Measurements from ENCODE around the gene CILP2. TPM values are rescaled to one million over a fixed set of nuclear protein-coding genes. Genes with fewer than 3 reads are reported as not detected.

The CILP2 gene
- total and polyA plus RNA-seq, 4 donors: 0.08 to 0.42 (median 0.09) TPM; not detected in 1

GRCh38 chr19:19552798-19553197 lies 14.7 kb downstream of the CILP2 start:
- no peaks in the 10 kb centered on the region for H3K4me1 ChIP-seq (ENCODE audit: control insufficient read depth in 4 of 4, insufficient read depth in 4 of 4, low read length in 3 of 4)
- H3K27ac ChIP-seq (ENCODE audit: low read depth in 1 of 2, low read length in 2 of 2): no peak overlapping the region
- no peak overlapping the region for H3K4me3 ChIP-seq (ENCODE audit: low read depth in 1 of 3, low read length in 3 of 3)
- H3K36me3 ChIP-seq (ENCODE audit: control insufficient read depth in 4 of 4, insufficient read depth in 3 of 4, low read depth in 1 of 4, low read length in 3 of 4): no peaks in the 10 kb centered on the region
- H3K27me3 ChIP-seq (ENCODE audit: control insufficient read depth in 4 of 4, insufficient read depth in 4 of 4, low read length in 3 of 4): peaks cover 0 to 5% (median 0%) of the 10 kb centered on the region in 4 donors
- WGBS: 57% methylated on average over 6 of the region's 6 CpGs
- no peak overlapping the region for H3K9ac ChIP-seq (ENCODE audit: low read depth in 1 of 2, low read length in 2 of 2)
- no peak for DNase-seq (ENCODE audit: low spot score)
- TF ChIP-seq CTCF (IDR thresholded peaks at IDR 0.05; ENCODE audit: low read depth, low read length, missing input control) (peak; percentile 46), FOXA2 (IDR thresholded peaks at IDR 0.05) (no peak)
- no peaks in the 10 kb centered on the region for H3K9me3 ChIP-seq (ENCODE audit: control insufficient read depth in 4 of 4, low read length in 3 of 4)

DNA sequence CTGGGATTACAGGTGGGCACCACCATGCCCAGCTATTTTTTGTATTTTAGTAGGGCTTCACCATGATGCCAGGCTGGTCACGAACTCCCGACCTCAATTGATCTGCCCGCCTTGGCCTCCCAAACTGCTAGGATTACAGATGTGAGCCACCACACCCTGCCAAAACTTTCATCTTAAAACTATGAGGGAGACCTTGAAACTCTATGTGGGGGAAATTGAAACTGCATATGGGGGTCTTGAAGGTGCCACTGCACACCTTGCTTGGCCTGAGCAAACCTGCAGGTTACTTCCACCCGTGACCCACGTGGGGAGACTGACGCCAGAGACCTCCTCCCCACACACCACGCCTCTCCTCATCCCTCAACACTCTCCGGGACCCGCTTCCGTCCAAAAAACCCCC lies 15.6 kb downstream of the CILP2 start:
- H3K27ac ChIP-seq (ENCODE audit: low read depth in 1 of 2, low read length in 2 of 2): no peak overlapping the region
- no peak for DNase-seq (ENCODE audit: low spot score)

More for the DNA sequence above, 15.6 kb downstream of the CILP2 start:
- 86% methylated on average over 10 of the region's 10 CpGs for WGBS
- TF ChIP-seq YY1 (IDR thresholded peaks at IDR 0.05) (no peak), FOXA1 (IDR thresholded peaks at IDR 0.05) (no peak), FOXA2 (IDR thresholded peaks at IDR 0.05) (no peak), GABPA (IDR thresholded peaks at IDR 0.05 in 1 of 2, conservative IDR thresholded peaks at IDR 0.05 in 1 of 2) (no peak), MAX (IDR thresholded peaks at IDR 0.05) (no peak), HNF4G (IDR thresholded peaks at IDR 0.05) (no peak), ZBTB33 (IDR thresholded peaks at IDR 0.05) (no peak), SP1 (IDR thresholded peaks at IDR 0.05) (no peak), JUND (IDR thresholded peaks at IDR 0.05) (no peak), RAD21 (IDR thresholded peaks at IDR 0.05) (no peak), RXRA (IDR thresholded peaks at IDR 0.05) (no peak), CTCF (IDR thresholded peaks at IDR 0.05; ENCODE audit: low read depth, low read length, missing input control) (no peak)
- H3K4me3 ChIP-seq (ENCODE audit: low read depth in 1 of 3, low read length in 3 of 3): no peak overlapping the region
- no peak overlapping the region for H3K9ac ChIP-seq (ENCODE audit: low read depth in 1 of 2, low read length in 2 of 2)
- H3K9me3 ChIP-seq (ENCODE audit: control insufficient read depth in 4 of 4, low read length in 3 of 4): no peaks in the 10 kb centered on the region
- no peaks in the 10 kb centered on the region for H3K36me3 ChIP-seq (ENCODE audit: control insufficient read depth in 4 of 4, insufficient read depth in 3 of 4, low read depth in 1 of 4, low read length in 3 of 4)
- no peaks in the 10 kb centered on the region for H3K4me1 ChIP-seq (ENCODE audit: control insufficient read depth in 4 of 4, insufficient read depth in 4 of 4, low read length in 3 of 4)
- peaks cover 0 to 5% (median 0%) of the 10 kb centered on the region in 4 donors for H3K27me3 ChIP-seq (ENCODE audit: control insufficient read depth in 4 of 4, insufficient read depth in 4 of 4, low read length in 3 of 4)

Data from liver (tissue), 9 donors.